Muscle of arm (tissue), 12 donors: ENCODE results near the gene TSPAN4. TPM values are rescaled to one million over a fixed set of nuclear protein-coding genes. Genes with fewer than 3 reads are reported as not detected.

Source experiments
- DNase-seq: peaks from one replicate; pipeline ENCODE4 v3.0.0-alpha.2; 2013
- polyA plus RNA-seq, 12 donors: library from polyadenylated mRNA; unstranded; fragments of 120-200 nt; gene quantifications; one replicate each; pipeline ENCODE4 v1.2.1, GENCODE V29; 2013; ENCODE audit not compliant: insufficient read length in 12 of 12

TSPAN4 gene
- polyA plus RNA-seq, 12 donors = 35.8 to 102 (median 46.9) TPM; not detected in 1

GRCh38 chr11:863023-863909 is 20.6 kb downstream of the TSPAN4 start:
- no peak for DNase-seq

GRCh38 chr11:863910-864827 is 21.5 kb downstream of the TSPAN4 start:
- no peak for DNase-seq

GRCh38 chr11:864898-865297 is 22.2 kb downstream of the TSPAN4 start:
- no peak for DNase-seq

GRCh38 chr11:865462-866430 is 23.1 kb downstream of the TSPAN4 start:
- DNase-seq = no peak

- DNase-seq = no peak
These were observed 23.8 kb downstream of the TSPAN4 start for GRCh38 chr11:866481-866880.

- DNase-seq = no peak
These were observed 25.3 kb downstream of the TSPAN4 start for GRCh38 chr11:867856-868358.

GRCh38 chr11:868394-868793 is 25.7 kb downstream of the TSPAN4 start:
- no peak for DNase-seq

- no peak for DNase-seq
These were observed 26.1 kb downstream of the TSPAN4 start for GRCh38 chr11:868802-869201.

GRCh38 chr11:869399-870126 is 26.9 kb downstream of the TSPAN4 start:
- DNase-seq = no peak

GRCh38 chr11:870127-870413 is 27.4 kb downstream of the TSPAN4 start:
- no peak for DNase-seq

GRCh38 chr11:870418-870817 is 27.8 kb downstream of the TSPAN4 start:
- no peak for DNase-seq

GRCh38 chr11:871472-871871 is 28.8 kb downstream of the TSPAN4 start:
- DNase-seq = no peak

- no peak for DNase-seq
These were observed 30.1 kb downstream of the TSPAN4 start for GRCh38 chr11:872799-873198.

- no peak for DNase-seq
These were observed 31.1 kb downstream of the TSPAN4 start for GRCh38 chr11:873706-874105.

GRCh38 chr11:875203-875602 is 32.6 kb downstream of the TSPAN4 start:
- DNase-seq = no peak

GRCh38 chr11:875769-876301 is 33.2 kb downstream of the TSPAN4 start:
- no peak for DNase-seq

- DNase-seq = peak; percentile 45
These were observed 33.9 kb downstream of the TSPAN4 start for GRCh38 chr11:876545-876944.

GRCh38 chr11:877565-877964 is 34.9 kb downstream of the TSPAN4 start:
- no peak for DNase-seq

GRCh38 chr11:880447-880846 is 37.8 kb downstream of the TSPAN4 start:
- no peak for DNase-seq

- no peak for DNase-seq
These were observed 39.9 kb downstream of the TSPAN4 start for GRCh38 chr11:882596-882995.

- DNase-seq = no peak
These were observed 40.9 kb downstream of the TSPAN4 start for GRCh38 chr11:883527-883926.
